ENCODE data around the gene CPNE7. TPM values are rescaled to one million over a fixed set of nuclear protein-coding genes. Genes with fewer than 3 reads are reported as not detected.

The CPNE7 gene
- total RNA-seq, 3 donors from 2014 or later (not counting 1 experiment from before 2014, with no cell fraction given) = 1.1 to 1.8 (median 1.2) TPM

GRCh38 chr16:89621136-89621697, 45.7 kb downstream of the CPNE7 start:
- no peak overlapping the region for H3K27ac ChIP-seq (ENCODE audit: low read length)
- Mint-ChIP-seq H3K27ac (no peak overlapping the region), H3K36me3 (no peaks in the 10 kb centered on the region), H3K9me3 (peaks cover 2 to 3% of the 10 kb centered on the region in 2 donors), H3K27me3 (ENCODE audit: low read depth in 2 of 2) (peaks cover 7 to 22% of the 10 kb centered on the region in 2 donors), H3K4me3 (no peak overlapping the region), H3K4me1 (peaks cover 11% of the 10 kb centered on the region in 2 donors)
- no peaks in the 10 kb centered on the region for H3K36me3 ChIP-seq (ENCODE audit: control insufficient read depth, insufficient read depth, low read length)
- ATAC-seq (no peak), DNase-seq (no peak)
- intact Hi-C loops (cut with micrococcal nuclease) = no loop called here
- H3K9me3 ChIP-seq (ENCODE audit: control insufficient read depth, insufficient read depth, low read length) = peaks cover 11% of the 10 kb centered on the region
- WGBS (ENCODE audit: insufficient coverage) = 88% methylated on average over 18 of the region's 18 CpGs
- TF ChIP-seq, protein P1, sequence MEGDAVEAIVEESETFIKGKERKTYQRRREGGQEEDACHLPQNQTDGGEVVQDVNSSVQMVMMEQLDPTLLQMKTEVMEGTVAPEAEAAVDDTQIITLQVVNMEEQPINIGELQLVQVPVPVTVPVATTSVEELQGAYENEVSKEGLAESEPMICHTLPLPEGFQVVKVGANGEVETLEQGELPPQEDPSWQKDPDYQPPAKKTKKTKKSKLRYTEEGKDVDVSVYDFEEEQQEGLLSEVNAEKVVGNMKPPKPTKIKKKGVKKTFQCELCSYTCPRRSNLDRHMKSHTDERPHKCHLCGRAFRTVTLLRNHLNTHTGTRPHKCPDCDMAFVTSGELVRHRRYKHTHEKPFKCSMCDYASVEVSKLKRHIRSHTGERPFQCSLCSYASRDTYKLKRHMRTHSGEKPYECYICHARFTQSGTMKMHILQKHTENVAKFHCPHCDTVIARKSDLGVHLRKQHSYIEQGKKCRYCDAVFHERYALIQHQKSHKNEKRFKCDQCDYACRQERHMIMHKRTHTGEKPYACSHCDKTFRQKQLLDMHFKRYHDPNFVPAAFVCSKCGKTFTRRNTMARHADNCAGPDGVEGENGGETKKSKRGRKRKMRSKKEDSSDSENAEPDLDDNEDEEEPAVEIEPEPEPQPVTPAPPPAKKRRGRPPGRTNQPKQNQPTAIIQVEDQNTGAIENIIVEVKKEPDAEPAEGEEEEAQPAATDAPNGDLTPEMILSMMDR (IDR thresholded peaks at IDR 0.05) = no peak
- peaks cover 12% of the 10 kb centered on the region for H3K4me1 ChIP-seq (ENCODE audit: control insufficient read depth, insufficient read depth, low read length)
- H3K4me3 ChIP-seq (ENCODE audit: low read length) = no peak overlapping the region
- no peaks in the 10 kb centered on the region for H3K27me3 ChIP-seq (ENCODE audit: control insufficient read depth, insufficient read depth, low read length)

- no peak overlapping the region for H3K4me3 ChIP-seq (ENCODE audit: low read length)
- Mint-ChIP-seq H3K4me1 (peaks cover 4 to 5% of the 10 kb centered on the region in 2 donors), H3K27ac (no peak overlapping the region), H3K9me3 (no peaks in the 10 kb centered on the region), H3K36me3 (no peaks in the 10 kb centered on the region), H3K27me3 (ENCODE audit: low read depth in 2 of 2) (peaks cover 7 to 22% of the 10 kb centered on the region in 2 donors), H3K4me3 (no peak overlapping the region)
- no peak overlapping the region for H3K27ac ChIP-seq (ENCODE audit: low read length)
- H3K9me3 ChIP-seq (ENCODE audit: control insufficient read depth, insufficient read depth, low read length) = peaks cover 5% of the 10 kb centered on the region
- H3K4me1 ChIP-seq (ENCODE audit: control insufficient read depth, insufficient read depth, low read length) = peaks cover 6% of the 10 kb centered on the region
- no peaks in the 10 kb centered on the region for H3K36me3 ChIP-seq (ENCODE audit: control insufficient read depth, insufficient read depth, low read length)
- no peaks in the 10 kb centered on the region for H3K27me3 ChIP-seq (ENCODE audit: control insufficient read depth, insufficient read depth, low read length)
- WGBS (ENCODE audit: insufficient coverage) = 93% methylated on average over 30 of the region's 32 CpGs
- TF ChIP-seq, protein P1 (IDR thresholded peaks at IDR 0.05) = no peak
- ATAC-seq (no peak), DNase-seq (no peak)
- intact Hi-C loops (cut with micrococcal nuclease) = no loop called here
Observed at GRCh38 chr16:89621698-89622409, 46.3 kb downstream of the CPNE7 start.

DNA sequence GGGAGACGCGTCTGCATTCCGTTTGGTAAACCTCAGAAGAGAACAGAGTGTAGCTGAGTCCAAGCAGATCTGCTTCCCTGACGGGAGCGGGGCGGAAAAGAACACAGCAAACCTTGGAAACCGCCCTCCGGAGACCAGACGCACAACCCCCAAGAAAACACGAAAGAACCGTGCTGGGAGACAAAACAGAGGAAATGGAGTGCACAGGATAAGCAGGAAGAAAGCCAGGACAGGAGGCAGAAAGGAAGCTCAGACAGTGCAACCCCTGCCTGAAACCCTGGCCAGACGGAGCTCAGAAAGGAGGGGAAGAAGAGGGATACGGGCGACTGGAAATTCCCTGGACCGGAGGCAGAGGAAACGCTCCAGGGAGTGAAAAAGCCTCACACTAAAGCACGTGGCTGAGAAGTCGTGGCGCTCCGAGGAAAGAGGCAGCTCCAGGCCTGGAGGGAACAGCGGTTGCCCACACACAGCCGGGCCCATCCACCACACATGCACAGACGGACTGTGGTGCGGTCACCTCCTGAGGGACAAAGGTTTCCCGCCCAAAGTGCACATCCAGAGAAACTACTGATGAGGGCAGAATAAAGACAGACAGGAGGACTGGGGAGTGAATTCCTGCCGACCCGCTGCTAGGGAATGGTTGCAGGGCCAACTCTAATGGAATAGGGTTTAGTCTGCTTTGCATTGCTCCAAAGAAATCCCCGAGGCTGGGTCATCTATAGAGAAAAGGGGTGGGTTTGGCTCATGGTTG, 48.1 kb downstream of the CPNE7 start:
- no peaks in the 10 kb centered on the region for H3K9me3 ChIP-seq (ENCODE audit: control insufficient read depth, insufficient read depth, low read length)
- no peak for ATAC-seq
- Mint-ChIP-seq H3K36me3 (no peaks in the 10 kb centered on the region), H3K9me3 (no peaks in the 10 kb centered on the region), H3K4me1 (no peaks in the 10 kb centered on the region), H3K27ac (no peak overlapping the region), H3K4me3 (no peak overlapping the region), H3K27me3 (ENCODE audit: low read depth in 2 of 2) (peaks cover 7 to 22% of the 10 kb centered on the region in 2 donors)
- no peak for DNase-seq
- H3K4me1 ChIP-seq (ENCODE audit: control insufficient read depth, insufficient read depth, low read length) = no peaks in the 10 kb centered on the region
- H3K4me3 ChIP-seq (ENCODE audit: low read length) = no peak overlapping the region
- 73% methylated on average over 28 of the region's 28 CpGs for WGBS (ENCODE audit: insufficient coverage)
- H3K36me3 ChIP-seq (ENCODE audit: control insufficient read depth, insufficient read depth, low read length) = no peaks in the 10 kb centered on the region
- TF ChIP-seq, protein P1 (IDR thresholded peaks at IDR 0.05) = no peak
- intact Hi-C loops (cut with micrococcal nuclease) = no loop called here
- H3K27ac ChIP-seq (ENCODE audit: low read length) = no peak overlapping the region
- no peaks in the 10 kb centered on the region for H3K27me3 ChIP-seq (ENCODE audit: control insufficient read depth, insufficient read depth, low read length)

Data from natural killer cell (primary cell).